ENCODE measurements around the gene PPM1D. TPM values are rescaled to one million over a fixed set of nuclear protein-coding genes. Genes with fewer than 3 reads are reported as not detected.

PPM1D gene
- total and polyA plus RNA-seq, 10 donors = 2.7 to 19.8 (median 16.1) TPM

DNA sequence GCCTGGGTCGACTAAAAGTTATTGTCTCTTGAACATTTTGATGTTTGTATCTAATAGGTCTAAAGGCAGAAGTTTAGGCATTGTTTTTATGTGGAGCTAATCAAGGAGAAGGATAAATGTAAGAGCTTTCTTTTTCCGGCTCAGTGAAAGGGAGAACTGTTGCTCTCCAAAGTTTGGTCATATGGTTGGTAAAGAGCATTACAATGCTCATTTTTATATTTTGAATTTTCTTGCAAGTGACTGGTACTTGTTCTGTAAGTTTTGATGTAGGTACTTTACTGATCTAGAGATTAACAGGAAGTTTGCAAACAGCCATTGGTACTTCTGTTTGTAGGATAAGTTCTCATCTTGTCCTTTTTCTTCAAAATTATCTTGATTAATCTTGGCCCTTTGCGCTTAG, 46.7 kb downstream of the PPM1D start:
- Histone ChIP-seq H3K4me1 (peaks cover 0 to 25% (median 3%) of the 10 kb centered on the region in 6 donors), H3K27ac (no peak overlapping the region), H3K36me3 (peaks cover 2 to 62% (median 32%) of the 10 kb centered on the region in 6 donors), H3K9me3 (no peaks in the 10 kb centered on the region), H3K4me3 (no peak overlapping the region), H3K27me3 (replicated peaks in 1 of 7) (no peaks in the 10 kb centered on the region)
- TF ChIP-seq POLR2AphosphoS5 (IDR thresholded peaks at IDR 0.05) = no peak
- TF ChIP-seq, protein P1, sequence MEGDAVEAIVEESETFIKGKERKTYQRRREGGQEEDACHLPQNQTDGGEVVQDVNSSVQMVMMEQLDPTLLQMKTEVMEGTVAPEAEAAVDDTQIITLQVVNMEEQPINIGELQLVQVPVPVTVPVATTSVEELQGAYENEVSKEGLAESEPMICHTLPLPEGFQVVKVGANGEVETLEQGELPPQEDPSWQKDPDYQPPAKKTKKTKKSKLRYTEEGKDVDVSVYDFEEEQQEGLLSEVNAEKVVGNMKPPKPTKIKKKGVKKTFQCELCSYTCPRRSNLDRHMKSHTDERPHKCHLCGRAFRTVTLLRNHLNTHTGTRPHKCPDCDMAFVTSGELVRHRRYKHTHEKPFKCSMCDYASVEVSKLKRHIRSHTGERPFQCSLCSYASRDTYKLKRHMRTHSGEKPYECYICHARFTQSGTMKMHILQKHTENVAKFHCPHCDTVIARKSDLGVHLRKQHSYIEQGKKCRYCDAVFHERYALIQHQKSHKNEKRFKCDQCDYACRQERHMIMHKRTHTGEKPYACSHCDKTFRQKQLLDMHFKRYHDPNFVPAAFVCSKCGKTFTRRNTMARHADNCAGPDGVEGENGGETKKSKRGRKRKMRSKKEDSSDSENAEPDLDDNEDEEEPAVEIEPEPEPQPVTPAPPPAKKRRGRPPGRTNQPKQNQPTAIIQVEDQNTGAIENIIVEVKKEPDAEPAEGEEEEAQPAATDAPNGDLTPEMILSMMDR (IDR thresholded peaks at IDR 0.05 in 8 of 11, conservative IDR thresholded peaks at IDR 0.05 in 3 of 11) = no peak
- no peak for TF ChIP-seq POLR2A (IDR thresholded peaks at IDR 0.05)
- 88 to 95% (median 90%) methylated on average over 3 of the region's 3 CpGs for WGBS, 5 donors
- no peak for DNase-seq
- intact Hi-C loops (cut with DNase I; ENCODE audit: low total_unique reads) = no loop called here

DNA sequence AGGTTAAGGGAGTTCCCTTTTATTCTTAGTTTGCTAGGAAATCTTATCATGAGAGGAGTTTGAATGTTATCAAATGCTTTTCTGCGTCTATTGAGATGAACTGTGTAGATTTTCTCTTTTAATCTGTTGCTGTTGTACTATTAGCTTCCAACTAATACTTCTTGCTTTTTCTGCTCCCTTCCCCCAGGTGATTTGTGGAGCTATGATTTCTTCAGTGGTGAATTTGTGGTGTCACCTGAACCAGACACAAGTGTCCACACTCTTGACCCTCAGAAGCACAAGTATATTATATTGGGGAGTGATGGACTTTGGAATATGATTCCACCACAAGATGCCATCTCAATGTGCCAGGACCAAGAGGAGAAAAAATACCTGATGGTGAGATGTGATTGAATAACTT, 47.7 kb downstream of the PPM1D start:
- intact Hi-C loops (cut with DNase I; ENCODE audit: low total_unique reads) = no loop called here

DNA sequence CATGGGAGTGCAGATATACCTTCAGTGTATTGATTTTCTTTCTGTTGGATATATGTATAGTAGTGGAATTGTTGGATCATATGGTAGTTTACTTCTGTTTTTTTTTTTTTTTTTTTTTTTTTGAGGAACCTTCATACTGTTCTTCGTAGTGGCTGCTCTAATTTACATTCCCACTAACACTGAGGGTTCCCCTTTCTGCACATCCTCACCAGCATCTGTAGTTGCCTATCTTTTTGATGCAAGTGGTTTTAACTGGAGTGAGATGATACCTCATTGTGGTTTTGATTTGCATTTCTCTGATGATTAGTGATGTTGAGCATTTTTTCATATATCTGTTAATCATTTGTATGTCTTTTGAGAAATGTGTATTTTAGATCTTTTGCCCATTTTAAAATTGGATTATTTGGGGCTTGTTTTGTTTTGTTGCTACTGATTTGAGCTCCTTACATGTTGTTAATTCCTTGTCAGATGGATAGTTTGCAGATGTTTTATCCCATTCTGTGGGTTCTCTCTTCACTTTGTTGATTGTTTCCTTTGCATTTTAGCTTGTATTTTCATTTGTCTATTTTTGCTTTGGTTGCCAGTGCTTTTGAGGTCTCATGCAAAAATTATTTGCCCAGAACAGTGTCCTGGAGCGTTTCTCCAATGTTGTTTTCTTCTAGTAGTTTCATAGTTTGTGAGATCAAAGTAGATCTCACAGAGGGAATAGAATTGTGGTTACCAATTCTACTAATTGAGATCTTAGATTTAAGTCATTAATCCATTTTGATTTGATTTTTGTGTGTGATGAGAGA, 52.7 kb downstream of the PPM1D start:
- intact Hi-C loops (cut with DNase I; ENCODE audit: low total_unique reads) = no loop called here
- WGBS, 5 donors = 48 to 60% (median 53%) methylated on average over 2 of the region's 2 CpGs
- Histone ChIP-seq H3K27me3 (replicated peaks in 1 of 7) (no peaks in the 10 kb centered on the region), H3K27ac (no peak overlapping the region), H3K9me3 (no peaks in the 10 kb centered on the region), H3K4me3 (no peak overlapping the region), H3K4me1 (peaks cover 0 to 27% (median 10%) of the 10 kb centered on the region in 6 donors), H3K36me3 (peaks cover 2 to 80% (median 46%) of the 10 kb centered on the region in 6 donors)
- TF ChIP-seq POLR2AphosphoS5 (IDR thresholded peaks at IDR 0.05) (no peak), POLR2A (IDR thresholded peaks at IDR 0.05) (no peak)
- TF ChIP-seq, protein P1 (IDR thresholded peaks at IDR 0.05 in 8 of 11, conservative IDR thresholded peaks at IDR 0.05 in 3 of 11) = no peak
- no peak for DNase-seq

More for the DNA sequence above, 47.7 kb downstream of the PPM1D start:
- H3K27ac ChIP-seq = no peak overlapping the region
- TF ChIP-seq, protein P1 (IDR thresholded peaks at IDR 0.05 in 8 of 11, conservative IDR thresholded peaks at IDR 0.05 in 3 of 11) = no peak
- TF ChIP-seq POLR2A (IDR thresholded peaks at IDR 0.05) = no peak
- no peak for TF ChIP-seq POLR2AphosphoS5 (IDR thresholded peaks at IDR 0.05)
- H3K9me3 ChIP-seq = no peaks in the 10 kb centered on the region
- WGBS, 5 donors = 90 to 98% (median 96%) methylated on average over 1 of the region's 1 CpG
- peaks cover 2 to 66% (median 32%) of the 10 kb centered on the region in 6 donors for H3K36me3 ChIP-seq
- H3K4me1 ChIP-seq = peaks cover 0 to 28% (median 8%) of the 10 kb centered on the region in 6 donors
- H3K27me3 ChIP-seq (replicated peaks in 1 of 7) = no peaks in the 10 kb centered on the region
- no peak for DNase-seq
- H3K4me3 ChIP-seq = no peak overlapping the region

DNA sequence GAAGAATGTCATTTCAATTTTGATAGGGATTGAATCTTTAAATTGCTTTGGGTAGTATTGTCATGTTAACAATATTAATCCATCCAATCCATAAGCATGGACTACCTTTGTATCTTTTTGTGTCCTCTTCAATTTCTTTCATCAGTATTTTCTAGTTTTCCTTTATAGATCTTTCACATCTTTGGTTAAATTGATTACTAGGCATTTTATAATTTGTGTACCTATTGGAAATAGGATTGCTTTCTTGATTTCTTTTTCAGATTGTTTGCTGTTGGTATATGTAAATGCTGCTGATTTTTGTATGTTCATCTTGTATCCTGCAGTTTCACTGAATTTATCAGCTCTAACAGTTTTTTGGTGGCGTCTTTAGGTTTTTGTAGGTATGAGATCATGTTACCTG, 53.6 kb downstream of the PPM1D start:
- TF ChIP-seq POLR2A (IDR thresholded peaks at IDR 0.05) (no peak), POLR2AphosphoS5 (IDR thresholded peaks at IDR 0.05) (no peak)
- TF ChIP-seq, protein P1 (IDR thresholded peaks at IDR 0.05 in 8 of 11, conservative IDR thresholded peaks at IDR 0.05 in 3 of 11) = no peak
- H3K4me3 ChIP-seq = no peak overlapping the region
- intact Hi-C loops (cut with DNase I; ENCODE audit: low total_unique reads) = no loop called here
- no peaks in the 10 kb centered on the region for H3K27me3 ChIP-seq (replicated peaks in 1 of 7)
- H3K27ac ChIP-seq = no peak overlapping the region
- no peaks in the 10 kb centered on the region for H3K9me3 ChIP-seq
- WGBS, 5 donors = 97 to 100% (median 98%) methylated on average over 1 of the region's 1 CpG
- peaks cover 2 to 80% (median 44%) of the 10 kb centered on the region in 6 donors for H3K36me3 ChIP-seq
- DNase-seq = no peak
- peaks cover 0 to 27% (median 10%) of the 10 kb centered on the region in 6 donors for H3K4me1 ChIP-seq
